GM23338 (cell line): ENCODE measurements around the gene ALDH8A1. TPM values are rescaled to one million over a fixed set of nuclear protein-coding genes. Genes with fewer than 3 reads are reported as not detected.
"Not testable (repeated sequence)": the region's sequence is repeated elsewhere in the genome, so short reads cannot be mapped to it uniquely, and the experiment has no call there.

Experiments used
- ATAC-seq: fragments of 200-7000 bp; cut with Tn5 transposase; 3 replicates; pipeline ENCODE4 v1.9.1; 2020
- DNase-seq: peaks from one replicate; pipeline ENCODE4 v3.0.0-alpha.2; 2015; ENCODE audit warnings: low spot score
- H2AFZ ChIP-seq: fragments of 200-600 bp; sonication (generic); 2 replicates; pipeline ENCODE4 v1.8.0; 2016; ENCODE audit warnings: antibody characterized with exemption, mild to moderate bottlenecking, moderate library complexity
- H3F3A ChIP-seq: fragments of 200-600 bp; sonication (generic); replicated peaks from 2 replicates; pipeline ENCODE4 v1.8.0; 2017; ENCODE audit warnings: antibody characterized with exemption, mixed run types, low read depth
- H3K27ac ChIP-seq: fragments of 200-600 bp; sonication (generic); 2 replicates; pipeline ENCODE4 v1.6.1; 2016; ENCODE audit warnings: low read depth
- H3K27me3 ChIP-seq: fragments of 200-600 bp; sonication (generic); 2 replicates; pipeline ENCODE4 v1.8.0; 2016; ENCODE audit warnings: mild to moderate bottlenecking, mixed run types, moderate library complexity; ENCODE audit not compliant: insufficient read depth
- H3K36me3 ChIP-seq: fragments of 200-600 bp; sonication (generic); 2 replicates; pipeline ENCODE4 v1.8.0; 2016; ENCODE audit warnings: mild to moderate bottlenecking; ENCODE audit not compliant: insufficient read depth
- H3K4me1 ChIP-seq: fragments of 200-600 bp; sonication (generic); 2 replicates; pipeline ENCODE4 v1.8.0; 2016; ENCODE audit warnings: mild to moderate bottlenecking, moderate library complexity; ENCODE audit not compliant: insufficient read depth
- H3K4me2 ChIP-seq: fragments of 200-600 bp; sonication (generic); 2 replicates; pipeline ENCODE4 v1.7.1; 2017; ENCODE audit warnings: mixed run types
- H3K4me3 ChIP-seq: fragments of 200-600 bp; sonication (generic); 2 replicates; pipeline ENCODE4 v1.6.1; 2016; ENCODE audit warnings: mixed run types
- H3K79me2 ChIP-seq: fragments of 200-600 bp; sonication (generic); replicated peaks from 2 replicates; pipeline ENCODE4 v1.8.0; 2017; ENCODE audit warnings: mild to moderate bottlenecking; ENCODE audit not compliant: insufficient read depth
- H3K9me2 ChIP-seq: fragments of 200-600 bp; sonication (generic); 2 replicates; pipeline ENCODE4 v1.8.0; 2017; ENCODE audit not compliant: insufficient read depth
- H4K20me1 ChIP-seq: fragments of 200-600 bp; sonication (generic); replicated peaks from 2 replicates; pipeline ENCODE4 v1.8.0; 2017; ENCODE audit warnings: mild to moderate bottlenecking; ENCODE audit not compliant: insufficient read depth
- H3K27ac Mint-ChIP-seq: 2 replicates; pipeline ENCODE4 v1.8.0; 2020; ENCODE audit warnings: inconsistent platforms, mild to moderate bottlenecking, moderate library complexity, mixed read lengths
- H3K27me3 Mint-ChIP-seq: 3 replicates; pipeline ENCODE4 v1.8.0; 2022; ENCODE audit warnings: low read depth, mild to moderate bottlenecking, moderate library complexity, mixed read lengths, inconsistent platforms; ENCODE audit not compliant: insufficient read depth, poor library complexity
- H3K36me3 Mint-ChIP-seq: 3 replicates; pipeline ENCODE4 v1.8.0; 2021; ENCODE audit warnings: low read depth, mild to moderate bottlenecking, inconsistent platforms, moderate library complexity, mixed read lengths
- H3K4me1 Mint-ChIP-seq: 3 replicates; pipeline ENCODE4 v1.8.0; 2020; ENCODE audit warnings: mild to moderate bottlenecking, inconsistent platforms, mixed read lengths
- H3K4me3 Mint-ChIP-seq: 3 replicates; pipeline ENCODE4 v1.8.0; 2021; ENCODE audit warnings: moderate library complexity, mild to moderate bottlenecking, inconsistent platforms, mixed read lengths
- H3K9me3 Mint-ChIP-seq: 3 replicates; pipeline ENCODE4 v1.8.0; 2020; ENCODE audit warnings: moderate library complexity, mild to moderate bottlenecking, inconsistent platforms, mixed read lengths
- NANOG ChIP-seq: IDR thresholded peaks from 2 replicates; pipeline ENCODE4 v1.6.1; 2016; ENCODE audit warnings: antibody characterized with exemption, borderline replicate concordance
- STAT1 ChIP-seq: IDR thresholded peaks from one replicate; pipeline ENCODE4 v1.6.1; 2016; ENCODE audit warnings: antibody characterized with exemption; ENCODE audit not compliant: unreplicated experiment
- ZNF462 ChIP-seq: fragments of 250-450 bp; sonication (Bioruptor Pico); IDR thresholded peaks from 2 replicates; pipeline ENCODE4 v1.5.0; 2020; ENCODE audit warnings: mild to moderate bottlenecking, moderate library complexity
- polyA plus RNA-seq: library from polyadenylated mRNA; unstranded; fragments of >200 nt; fragmentation: Nextera tagmentation; extraction: Ambion mirVana; gene quantifications from 2 replicates; pipeline ENCODE4 v1.2.1, GENCODE V29; 2016
- total RNA-seq: library from RNA; depleted of rRNA; stranded (reverse); fragments of >200 nt; shearing (Covaris generic); gene quantifications from 2 replicates; pipeline ENCODE4 v1.2.3, GENCODE V29; 2014
- TF ChIP-seq, protein P1 (sequence below): IDR thresholded peaks from 2 replicates; pipeline ENCODE4 v1.6.1; 2016; ENCODE audit warnings: antibody characterized with exemption

Gene ALDH8A1
- total and polyA plus RNA-seq, 2 experiments from 2014 or later: not detected

- TF ChIP-seq ZNF462 (CRISPR knock-in tag) (no peak), NANOG (no peak)
Observed at GRCh38 chr6:134908906-134909516, 40.9 kb downstream of the ALDH8A1 start (continued).

- DNase-seq, H2AFZ ChIP-seq, H3F3A ChIP-seq, H3K27ac ChIP-seq, H4K20me1 ChIP-seq, H3K4me1 Mint-ChIP-seq, H3K4me1 ChIP-seq, H3K9me3 Mint-ChIP-seq, H3K27me3 Mint-ChIP-seq, H3K4me3 Mint-ChIP-seq, H3K9me2 ChIP-seq, H3K27ac Mint-ChIP-seq, H3K4me3 ChIP-seq, ATAC-seq, H3K4me2 ChIP-seq, H3K36me3 Mint-ChIP-seq, H3K27me3 ChIP-seq, H3K79me2 ChIP-seq, H3K36me3 ChIP-seq: not testable (repeated sequence)
Observed at GRCh38 chr6:134904731-134905130, 45.2 kb downstream of the ALDH8A1 start.

DNA sequence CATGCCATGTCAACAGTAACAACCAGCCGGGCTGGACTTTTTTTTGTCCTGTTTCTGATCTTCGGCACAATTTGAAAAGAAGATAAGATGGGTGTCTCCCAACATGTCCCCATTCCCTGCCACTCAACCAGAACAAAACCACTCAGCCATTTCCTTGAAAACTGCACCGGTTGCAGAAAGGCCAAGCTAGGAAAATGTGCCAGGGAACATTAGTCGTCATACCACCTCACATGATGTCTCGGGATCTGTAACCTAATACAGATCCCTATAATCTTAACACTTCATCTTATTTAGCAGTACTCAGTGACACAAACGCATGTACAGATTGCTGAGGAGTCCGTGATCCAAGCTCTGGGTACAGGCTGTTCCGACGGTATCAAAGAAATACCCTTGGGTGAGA is 46.5 kb downstream of the ALDH8A1 start:
- Histone ChIP-seq H3K36me3 (no peaks in the 10 kb centered on the region), H3K4me2 (no peak overlapping the region), H3K79me2 (no peaks in the 10 kb centered on the region), H2AFZ (peak overlapping the region; percentile 43; the same call in 1 of the 2 replicates), H3K4me1 (no peaks in the 10 kb centered on the region), H4K20me1 (no peaks in the 10 kb centered on the region), H3K27ac (no peak overlapping the region), H3K9me2 (0 out of 2 replicates have a peak, but pooled peaks cover 2% of the 10 kb centered on the region), H3F3A (no peaks in the 10 kb centered on the region), H3K4me3 (no peak overlapping the region), H3K27me3 (no peaks in the 10 kb centered on the region)
- Mint-ChIP-seq H3K4me3 (no peak overlapping the region), H3K27me3 (peaks cover 7% of the 10 kb centered on the region), H3K27ac (no peak overlapping the region; the same call in 1 of the 2 replicates), H3K4me1 (no peaks in the 10 kb centered on the region), H3K9me3 (no peaks in the 10 kb centered on the region), H3K36me3 (no peaks in the 10 kb centered on the region)
- ATAC-seq (no peak), DNase-seq (no peak)
- TF ChIP-seq STAT1: no peak
- TF ChIP-seq, protein P1, sequence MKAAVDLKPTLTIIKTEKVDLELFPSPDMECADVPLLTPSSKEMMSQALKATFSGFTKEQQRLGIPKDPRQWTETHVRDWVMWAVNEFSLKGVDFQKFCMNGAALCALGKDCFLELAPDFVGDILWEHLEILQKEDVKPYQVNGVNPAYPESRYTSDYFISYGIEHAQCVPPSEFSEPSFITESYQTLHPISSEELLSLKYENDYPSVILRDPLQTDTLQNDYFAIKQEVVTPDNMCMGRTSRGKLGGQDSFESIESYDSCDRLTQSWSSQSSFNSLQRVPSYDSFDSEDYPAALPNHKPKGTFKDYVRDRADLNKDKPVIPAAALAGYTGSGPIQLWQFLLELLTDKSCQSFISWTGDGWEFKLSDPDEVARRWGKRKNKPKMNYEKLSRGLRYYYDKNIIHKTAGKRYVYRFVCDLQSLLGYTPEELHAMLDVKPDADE: no peak
